Smooth muscle cell of trachea (primary cell): ENCODE results near the gene PRSS48. TPM values are rescaled to one million over a fixed set of nuclear protein-coding genes. Genes with fewer than 3 reads are reported as not detected.

Experiments
- total RNA-seq: library from RNA; depleted of rRNA; stranded (reverse); fragments of >200 nt; gene quantifications from 2 replicates; pipeline ENCODE4 v1.2.1, GENCODE V29; 2014

The PRSS48 gene
- not detected in 2 replicates for total RNA-seq

GRCh38 chr4:151276787-151277562 lies at the start of gene PRSS48:
TSS of gene PRSS48 (plus strand) at chr4:151277161. CDS start at chr4:151277173, 12 bp downstream.

GRCh38 chr4:151325111-151325948 lies 48.4 kb downstream of the PRSS48 start, which contains the start of gene SH3D19:
TSS of gene SH3D19 (minus strand) at chr4:151325605. CDS start at chr4:151325352, 253 bp downstream.

Other genes starting within 250 kb of the PRSS48 start
- gene RPS3A, start 177.5 kb upstream of the PRSS48 start, total RNA-seq = 1,894 and 2,829 TPM in 2 replicates
- 65.5 and 69.7 TPM in 2 replicates for gene SH3D19, start 48.4 kb downstream of the PRSS48 start, total RNA-seq
- gene FHIP1A, start 132.0 kb downstream of the PRSS48 start, total RNA-seq = 0.17 and 0.29 TPM in 2 replicates